B cell (primary cell): ENCODE measurements around the gene ZBTB33.

Experiments used
- EZH2 ChIP-seq: IDR thresholded peaks from 2 replicates; pipeline ENCODE4 v1.6.1; 2012; ENCODE audit warnings: borderline replicate concordance, low read depth, mild to moderate bottlenecking, moderate library complexity, low read length; ENCODE audit not compliant: insufficient read depth, poor library complexity, severe bottlenecking
- TF ChIP-seq, protein P1 (sequence below): fragments of 200-600 bp; IDR thresholded peaks from one replicate; pipeline ENCODE4 v1.8.0; 2022; ENCODE audit warnings: antibody characterized with exemption, mild to moderate bottlenecking

DNA sequence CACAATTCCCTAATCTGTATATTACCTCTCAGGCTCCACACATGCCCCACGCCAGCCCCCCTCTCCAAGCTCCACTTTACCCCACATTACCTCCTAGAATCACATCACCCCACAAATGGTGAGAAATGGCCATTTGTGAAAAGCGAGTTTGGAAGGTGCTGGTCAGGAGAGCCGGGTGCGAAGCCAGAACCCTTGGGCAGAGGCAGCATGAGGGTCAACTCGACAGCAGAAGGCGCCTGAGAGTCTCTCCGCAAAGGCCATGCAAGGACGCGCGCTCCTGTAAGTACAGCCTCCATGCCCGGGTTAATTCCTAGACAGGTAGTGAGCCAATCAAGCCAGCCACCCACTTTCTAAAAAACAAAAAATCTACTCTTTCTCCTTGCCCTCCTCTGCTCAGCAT, 49.8 kb upstream of the ZBTB33 start:
- TF ChIP-seq, protein P1, sequence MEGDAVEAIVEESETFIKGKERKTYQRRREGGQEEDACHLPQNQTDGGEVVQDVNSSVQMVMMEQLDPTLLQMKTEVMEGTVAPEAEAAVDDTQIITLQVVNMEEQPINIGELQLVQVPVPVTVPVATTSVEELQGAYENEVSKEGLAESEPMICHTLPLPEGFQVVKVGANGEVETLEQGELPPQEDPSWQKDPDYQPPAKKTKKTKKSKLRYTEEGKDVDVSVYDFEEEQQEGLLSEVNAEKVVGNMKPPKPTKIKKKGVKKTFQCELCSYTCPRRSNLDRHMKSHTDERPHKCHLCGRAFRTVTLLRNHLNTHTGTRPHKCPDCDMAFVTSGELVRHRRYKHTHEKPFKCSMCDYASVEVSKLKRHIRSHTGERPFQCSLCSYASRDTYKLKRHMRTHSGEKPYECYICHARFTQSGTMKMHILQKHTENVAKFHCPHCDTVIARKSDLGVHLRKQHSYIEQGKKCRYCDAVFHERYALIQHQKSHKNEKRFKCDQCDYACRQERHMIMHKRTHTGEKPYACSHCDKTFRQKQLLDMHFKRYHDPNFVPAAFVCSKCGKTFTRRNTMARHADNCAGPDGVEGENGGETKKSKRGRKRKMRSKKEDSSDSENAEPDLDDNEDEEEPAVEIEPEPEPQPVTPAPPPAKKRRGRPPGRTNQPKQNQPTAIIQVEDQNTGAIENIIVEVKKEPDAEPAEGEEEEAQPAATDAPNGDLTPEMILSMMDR: no peak
- no peak for TF ChIP-seq EZH2
